HG02938 (cell line): ENCODE measurements around the gene LSS.
"Not testable (repeated sequence)": the region's sequence is repeated elsewhere in the genome, so short reads cannot be mapped to it uniquely, and the experiment has no call there.

Experiments used
- ATAC-seq: cut with Tn5 transposase; IDR thresholded peaks from one replicate; pipeline ENCODE4 v1.9.1; 2021; ENCODE audit warnings: mild to moderate bottlenecking, moderate library complexity; ENCODE audit not compliant: unreplicated experiment

LSS gene

GRCh38 chr21:46246345-46246744 lies 17.8 kb upstream of the LSS start:
- no peak for ATAC-seq

- ATAC-seq = no peak
Measured at GRCh38 chr21:46245213-46245915, 16.8 kb upstream of the LSS start.

- no peak for ATAC-seq
Measured at GRCh38 chr21:46244602-46245001, 16.0 kb upstream of the LSS start.

- ATAC-seq = no peak
Measured at GRCh38 chr21:46243960-46244361, 15.4 kb upstream of the LSS start.

- ATAC-seq = no peak
Measured at GRCh38 chr21:46243325-46243724, 14.8 kb upstream of the LSS start.

- ATAC-seq = not testable (repeated sequence)
Measured at GRCh38 chr21:46241577-46241976, 13.0 kb upstream of the LSS start.

GRCh38 chr21:46239817-46240325 lies 11.3 kb upstream of the LSS start:
- no peak for ATAC-seq

- no peak for ATAC-seq
Measured at GRCh38 chr21:46237474-46237873, 8.9 kb upstream of the LSS start.

GRCh38 chr21:46234436-46234950 lies 5.9 kb upstream of the LSS start:
- ATAC-seq = no peak

- ATAC-seq = no peak
Measured at GRCh38 chr21:46229923-46230260, 1.3 kb upstream of the LSS start.

- peak; percentile 16 for ATAC-seq
Measured at GRCh38 chr21:46229133-46229922, 754 bp upstream of the LSS start.

GRCh38 chr21:46227811-46228344 lies 696 bp downstream of the LSS start:
- ATAC-seq = no peak

GRCh38 chr21:46226920-46227599 lies 1.5 kb downstream of the LSS start:
- no peak for ATAC-seq

- ATAC-seq = no peak
Measured at GRCh38 chr21:46226146-46226545, 2.4 kb downstream of the LSS start.

- ATAC-seq = not testable (repeated sequence)
Measured at GRCh38 chr21:46223661-46224060, 4.9 kb downstream of the LSS start.

- no peak for ATAC-seq
Measured at GRCh38 chr21:46223217-46223616, 5.4 kb downstream of the LSS start.

- ATAC-seq = no peak
Measured at GRCh38 chr21:46222436-46223116, 6.0 kb downstream of the LSS start.

GRCh38 chr21:46221664-46222435 lies 6.7 kb downstream of the LSS start:
- ATAC-seq = no peak

GRCh38 chr21:46220847-46221246 lies 7.7 kb downstream of the LSS start:
- ATAC-seq = no peak

GRCh38 chr21:46220275-46220810 lies 8.2 kb downstream of the LSS start:
- ATAC-seq = no peak
